Stimulated activated CD4-positive, alpha-beta T cell treated with anti-CD3 and anti-CD28 coated beads, Interleukin-2, amount 100 ng/mL, for 4 hours (primary cell): ENCODE data around the gene MIGA2.
"Not testable (repeated sequence)": the region's sequence is repeated elsewhere in the genome, so short reads cannot be mapped to it uniquely, and the experiment has no call there.

Source experiments
- DNase-seq: peaks from one replicate; pipeline ENCODE4 v3.0.0-alpha.2; 2020; ENCODE audit warnings: low read depth

Gene MIGA2

DNA sequence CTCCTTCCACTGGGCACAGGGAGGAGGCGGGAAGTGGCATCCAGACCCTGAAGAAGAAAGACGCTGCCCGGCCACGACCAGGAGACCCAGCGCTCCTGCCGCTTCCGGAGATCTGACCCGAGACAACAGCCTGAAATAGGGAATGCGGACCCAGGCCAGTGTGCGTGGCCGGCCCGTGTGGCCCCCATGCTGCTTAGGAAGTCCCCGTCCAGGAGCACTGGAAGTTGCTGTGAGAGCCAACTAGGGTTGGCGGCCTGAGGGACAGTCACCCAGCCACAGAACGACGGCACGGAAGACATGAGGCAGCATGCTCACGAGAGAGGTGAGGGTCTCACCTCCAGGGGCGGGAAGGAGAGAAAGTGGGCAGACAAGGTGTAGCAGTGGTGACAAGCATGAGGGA lies 25.3 kb upstream of the MIGA2 start:
- no peak for DNase-seq

DNA sequence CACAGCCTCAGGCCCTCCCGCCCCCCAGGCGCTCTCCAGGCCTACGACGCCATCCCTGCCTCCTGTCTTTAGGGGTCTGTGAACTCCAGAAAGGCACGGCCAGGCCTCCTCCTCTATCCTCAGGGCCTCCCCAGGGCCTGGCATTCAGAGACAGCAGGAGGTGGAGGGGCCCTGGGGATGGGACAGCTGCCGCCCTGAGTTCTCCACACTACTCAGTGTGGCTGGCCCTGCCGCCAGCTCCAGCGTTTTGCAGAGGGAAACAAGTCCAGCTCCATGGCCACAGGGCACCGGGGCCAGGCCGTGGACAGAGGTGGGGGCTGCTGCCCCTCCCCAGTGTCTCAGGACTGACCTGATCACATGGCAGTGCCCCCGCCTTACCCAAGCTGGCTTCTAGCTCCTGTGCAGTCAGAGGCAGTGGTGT lies 24.7 kb upstream of the MIGA2 start:
- no peak for DNase-seq

DNA sequence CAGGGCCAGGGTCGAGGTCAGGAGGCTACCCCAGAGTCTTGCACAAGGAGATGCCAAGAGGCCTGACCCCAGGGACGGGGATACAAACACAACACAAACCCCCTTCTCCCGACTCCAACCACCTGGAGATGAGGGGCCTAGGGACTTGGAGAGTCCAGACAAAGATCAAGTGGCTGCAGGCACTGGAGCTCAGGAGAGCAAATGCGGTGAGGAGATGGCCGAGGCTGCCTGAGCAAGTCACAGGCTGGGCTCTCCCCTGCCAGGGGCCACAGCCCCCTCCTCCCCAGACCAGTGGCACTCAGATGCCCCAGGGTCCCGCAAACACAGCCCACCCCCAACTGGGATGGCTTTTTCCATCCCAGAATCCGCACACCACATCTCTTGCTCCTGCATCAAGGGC lies 24.1 kb upstream of the MIGA2 start:
- DNase-seq, result no peak

DNA sequence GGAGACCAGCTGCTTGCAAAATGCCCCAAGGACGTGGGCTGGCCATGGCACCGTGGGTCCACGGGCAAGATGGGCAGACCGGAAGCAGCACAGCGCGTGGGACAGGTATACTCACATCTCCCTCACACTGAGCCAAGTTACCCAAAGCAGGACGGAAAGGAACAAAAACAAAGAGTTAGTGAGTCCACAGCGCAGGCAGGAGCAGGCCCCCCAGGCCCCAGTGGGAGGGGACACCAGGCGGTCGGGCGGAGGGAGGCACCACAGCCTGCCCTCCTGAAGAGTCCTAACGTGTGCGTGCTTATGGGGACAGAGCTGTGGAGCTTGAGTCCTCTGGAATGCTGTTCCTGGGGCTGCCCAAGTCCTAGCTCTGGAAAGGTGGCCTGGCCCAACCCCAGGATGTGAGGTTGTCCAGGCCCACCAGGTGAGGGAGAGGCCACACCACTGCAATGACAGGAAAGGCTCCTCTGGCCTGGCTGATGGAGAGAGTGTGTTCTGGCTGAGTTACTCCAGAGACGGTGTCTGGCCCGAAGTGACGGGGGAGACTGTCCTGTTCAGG lies 23.5 kb upstream of the MIGA2 start:
- no peak for DNase-seq

DNA sequence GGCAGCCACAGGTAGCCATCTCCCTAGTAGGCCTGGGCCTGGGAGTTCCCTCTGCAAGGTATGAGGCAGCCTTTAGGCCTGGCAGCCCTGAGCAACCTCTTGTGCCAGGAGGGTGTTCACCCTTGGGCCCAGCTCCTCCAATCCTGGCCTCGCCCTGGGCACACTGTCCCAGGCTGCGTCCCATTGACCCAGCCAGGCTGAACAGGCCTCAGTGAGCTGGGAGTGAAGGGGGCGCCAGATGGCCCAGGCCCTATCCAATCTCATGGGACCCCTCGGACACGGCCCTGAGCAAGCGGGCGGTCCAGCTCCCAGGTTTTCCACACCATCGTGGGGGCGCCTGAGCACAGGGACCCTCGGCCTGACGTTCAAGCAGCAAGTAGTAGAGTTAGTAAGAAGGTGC lies 22.8 kb upstream of the MIGA2 start:
- DNase-seq, result no peak

DNA sequence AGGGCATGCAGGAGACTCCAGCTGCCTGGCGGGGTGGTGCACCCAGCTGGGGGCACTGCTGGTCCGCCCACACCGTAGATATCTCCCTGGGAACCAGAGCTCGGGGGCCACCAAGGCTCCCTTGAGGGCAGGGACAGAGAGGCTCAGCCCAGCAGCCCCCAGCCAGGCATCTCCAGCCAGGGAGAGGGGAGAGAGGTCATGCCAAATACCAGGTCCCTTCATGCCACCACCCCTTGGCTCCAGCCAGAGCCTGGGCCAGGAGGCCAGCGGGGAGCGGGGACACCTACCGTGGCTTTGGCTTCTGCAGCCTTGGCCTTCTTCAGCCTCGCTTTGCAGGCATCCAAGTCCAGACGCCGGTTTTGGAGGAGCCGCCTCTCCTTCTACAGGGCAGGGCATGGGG lies 22.3 kb upstream of the MIGA2 start:
- no peak for DNase-seq

DNA sequence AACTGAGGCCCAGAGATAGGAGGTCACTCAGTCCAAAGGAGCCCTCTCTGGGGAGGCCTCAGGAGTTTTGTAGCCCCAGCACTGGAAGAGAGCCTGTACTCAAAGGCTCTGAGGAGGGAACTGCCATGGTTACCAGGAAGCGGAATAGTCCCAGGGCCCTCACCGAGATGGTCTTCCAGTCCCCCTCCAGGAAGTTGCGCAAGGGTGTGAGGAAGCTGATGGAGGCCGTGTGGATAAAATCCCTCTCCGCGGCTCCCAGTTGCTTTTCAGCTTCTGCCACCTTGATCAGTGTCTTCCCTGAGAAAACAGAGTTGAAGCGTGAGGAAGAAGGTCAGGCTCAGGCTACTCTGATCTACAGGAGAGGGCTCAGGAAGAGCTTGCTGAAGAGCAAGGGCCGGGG lies 21.8 kb upstream of the MIGA2 start:
- DNase-seq, result no peak

DNA sequence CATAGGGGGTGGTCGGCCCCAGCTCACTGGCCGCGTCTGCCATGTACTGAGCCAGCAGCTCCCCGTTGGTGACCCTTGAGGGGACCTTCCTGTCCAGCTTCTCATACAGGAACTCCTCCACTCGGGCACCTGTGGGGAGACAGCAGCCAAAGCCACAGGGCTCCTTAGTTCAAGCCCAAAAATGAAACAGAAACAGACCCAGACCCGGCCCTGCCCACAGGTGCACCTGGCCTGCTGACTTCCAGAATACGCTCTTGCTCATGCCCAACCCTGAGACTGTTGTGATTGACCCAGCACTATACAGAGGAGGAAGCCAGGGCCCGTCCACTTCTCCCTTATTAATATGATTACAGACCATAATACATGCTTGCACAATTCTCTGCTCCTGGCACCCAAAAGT lies 15.3 kb upstream of the MIGA2 start:
- no peak for DNase-seq

DNA sequence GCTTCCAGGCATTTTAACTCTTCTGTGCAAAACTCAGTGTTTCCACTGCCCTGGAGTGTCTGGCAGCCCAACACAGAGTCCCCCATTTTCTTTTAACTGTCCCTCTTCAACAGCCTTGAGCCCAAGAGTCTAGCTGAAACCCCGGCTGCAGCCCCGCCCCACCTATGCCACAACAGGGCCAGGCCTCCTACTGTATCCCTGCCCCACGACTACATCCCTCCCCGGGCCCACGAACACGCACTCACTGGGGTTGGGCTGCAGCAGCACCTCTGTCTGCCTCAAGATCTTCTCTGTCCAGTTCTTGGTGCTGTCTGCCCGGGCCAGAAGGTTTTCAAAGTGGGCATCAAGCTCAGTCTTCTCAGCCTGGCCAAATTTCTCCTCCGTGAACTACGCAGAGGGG lies 14.4 kb upstream of the MIGA2 start:
- DNase-seq, result no peak

DNA sequence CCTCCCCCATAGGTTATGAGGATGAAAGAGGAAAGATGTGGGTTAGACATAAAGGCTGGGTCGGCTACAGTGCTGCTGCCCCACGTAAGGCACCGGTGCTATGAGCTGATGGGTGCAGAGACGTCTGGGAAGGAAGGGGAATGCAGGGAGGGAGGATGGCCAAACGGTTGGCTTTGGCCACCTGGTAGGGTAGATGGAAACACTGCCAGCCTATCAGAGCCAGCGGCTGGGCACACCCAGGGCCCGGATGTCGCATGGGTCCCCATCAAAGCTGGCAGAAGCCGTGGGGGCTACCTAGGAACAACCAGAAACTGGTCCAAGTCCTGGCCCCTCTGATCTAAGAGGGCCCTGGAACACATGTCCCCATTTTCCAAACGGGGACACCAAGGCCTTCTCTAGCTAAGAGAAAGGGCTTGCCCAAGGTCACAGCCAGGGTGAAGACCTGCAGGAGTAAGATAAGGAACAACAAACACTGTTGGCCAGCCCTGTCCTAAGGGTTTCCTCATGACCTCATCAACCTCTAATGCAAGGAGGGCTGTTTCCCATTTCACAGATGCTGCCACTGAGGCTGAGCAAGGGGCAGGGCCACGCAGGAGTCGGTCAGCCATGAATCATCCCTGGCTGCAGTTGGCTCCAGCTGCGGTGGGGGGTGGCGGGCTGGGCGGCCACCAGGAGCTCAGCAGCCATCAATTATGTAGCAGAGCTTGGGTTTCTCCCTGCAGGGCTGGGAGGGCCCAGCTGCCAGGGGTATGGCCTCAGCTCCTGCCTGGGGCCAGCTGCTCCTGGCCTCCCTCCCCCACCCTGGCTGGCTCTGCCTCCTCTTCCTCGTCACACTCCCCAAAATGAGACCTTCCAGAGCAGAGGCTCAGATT lies 13.2 kb upstream of the MIGA2 start:
- no peak for DNase-seq

DNA sequence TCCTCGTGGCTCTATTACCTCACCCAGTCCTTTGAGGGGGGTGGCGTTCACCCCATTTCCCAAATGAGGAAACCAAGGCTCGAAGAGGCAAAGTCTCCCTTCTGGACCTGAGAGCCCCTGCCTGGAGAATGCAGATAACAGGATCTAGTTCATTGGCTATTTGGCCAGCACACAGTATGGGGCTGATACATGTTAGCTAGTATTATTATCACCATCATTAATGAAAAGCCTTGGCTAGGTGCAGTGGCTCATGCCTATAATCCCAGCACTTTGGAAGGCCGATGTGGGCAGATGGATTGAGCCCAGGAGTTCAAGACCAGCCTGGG lies 12.6 kb upstream of the MIGA2 start:
- no peak for DNase-seq

DNA sequence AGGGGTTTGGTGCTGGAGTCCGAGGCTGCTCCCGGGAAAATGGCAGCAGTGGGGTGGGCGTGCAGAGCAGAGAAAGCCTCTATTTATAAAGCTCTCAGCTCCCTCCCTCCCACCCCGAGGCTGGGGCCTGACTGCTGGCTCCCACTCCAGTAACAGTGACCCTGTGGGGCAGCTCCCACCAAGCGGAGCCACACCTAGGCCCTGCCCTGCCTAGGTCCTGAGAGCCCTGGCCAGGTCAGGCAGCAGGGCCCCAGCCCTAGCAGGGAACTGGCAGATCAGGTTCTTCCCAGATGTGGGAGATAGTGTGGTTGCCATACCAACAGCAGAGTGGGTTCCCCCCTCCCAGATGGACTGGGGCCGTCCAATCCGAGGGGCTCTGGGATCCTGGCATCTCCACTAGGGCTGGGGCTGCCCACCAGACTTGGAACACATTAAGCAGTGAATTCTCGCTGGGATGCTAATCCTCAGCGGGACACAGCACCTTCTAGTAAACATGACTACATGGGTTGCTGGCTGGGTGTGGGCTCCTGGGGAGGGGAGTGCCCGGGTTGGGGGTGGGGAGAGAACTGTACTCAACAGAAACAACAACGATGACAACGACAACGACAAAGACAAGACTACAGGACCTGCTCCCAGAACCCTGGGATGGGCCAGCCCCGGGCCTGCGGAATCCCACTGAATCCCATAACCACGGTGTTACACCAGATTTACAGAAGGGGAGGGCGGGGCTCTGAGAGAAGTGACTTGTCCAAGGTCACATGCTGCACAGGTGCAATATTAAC lies 9.8 kb upstream of the MIGA2 start:
- DNase-seq, result no peak

DNA sequence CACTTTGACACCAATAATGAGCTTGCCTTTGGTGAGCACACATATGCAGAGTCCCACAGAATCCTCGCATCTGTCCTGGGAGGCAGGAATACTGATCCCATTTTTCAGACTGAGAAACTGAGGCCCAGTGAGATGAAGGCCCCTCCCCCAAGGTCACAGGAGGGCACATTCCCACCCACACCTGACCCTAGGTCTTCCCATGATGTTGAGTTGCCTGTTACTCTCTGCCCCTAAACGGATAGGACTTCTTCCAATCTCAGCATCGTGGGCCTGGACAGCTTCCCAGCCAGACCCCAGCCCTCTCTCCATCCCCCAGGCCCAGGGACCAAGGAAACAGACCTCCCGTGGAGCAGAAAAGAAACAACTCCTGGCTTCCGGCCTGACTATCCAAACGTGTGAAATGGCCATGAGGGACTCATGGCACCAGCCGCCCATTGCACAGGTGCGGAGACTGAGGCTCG lies 9.2 kb upstream of the MIGA2 start:
- no peak for DNase-seq

DNA sequence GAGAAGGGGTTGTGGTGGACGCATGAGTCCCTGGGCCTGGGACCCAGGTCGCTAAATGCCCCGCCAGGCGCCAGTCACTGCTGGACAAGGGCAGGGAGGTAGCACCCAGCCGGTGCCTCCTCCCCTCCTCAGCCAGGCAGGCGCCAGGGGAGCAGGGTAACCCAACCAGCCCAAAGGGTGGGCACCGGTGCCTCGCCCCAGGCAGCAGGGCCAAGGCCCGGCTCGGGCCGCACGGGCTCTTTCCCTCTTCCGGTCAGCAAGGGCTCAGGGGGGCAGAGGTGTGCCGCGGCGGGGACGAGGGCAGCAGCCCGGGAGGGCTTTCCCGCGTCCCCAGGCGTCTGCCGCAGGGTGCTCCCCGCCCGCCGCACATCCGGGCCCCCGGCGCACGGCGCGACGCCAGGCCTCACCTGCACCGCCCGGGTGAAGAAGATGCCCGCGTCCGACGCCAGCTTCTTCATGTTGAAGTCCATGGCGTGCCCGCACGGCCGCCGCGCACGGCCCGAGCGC lies 8.7 kb upstream of the MIGA2 start:
- DNase-seq, result no peak

DNA sequence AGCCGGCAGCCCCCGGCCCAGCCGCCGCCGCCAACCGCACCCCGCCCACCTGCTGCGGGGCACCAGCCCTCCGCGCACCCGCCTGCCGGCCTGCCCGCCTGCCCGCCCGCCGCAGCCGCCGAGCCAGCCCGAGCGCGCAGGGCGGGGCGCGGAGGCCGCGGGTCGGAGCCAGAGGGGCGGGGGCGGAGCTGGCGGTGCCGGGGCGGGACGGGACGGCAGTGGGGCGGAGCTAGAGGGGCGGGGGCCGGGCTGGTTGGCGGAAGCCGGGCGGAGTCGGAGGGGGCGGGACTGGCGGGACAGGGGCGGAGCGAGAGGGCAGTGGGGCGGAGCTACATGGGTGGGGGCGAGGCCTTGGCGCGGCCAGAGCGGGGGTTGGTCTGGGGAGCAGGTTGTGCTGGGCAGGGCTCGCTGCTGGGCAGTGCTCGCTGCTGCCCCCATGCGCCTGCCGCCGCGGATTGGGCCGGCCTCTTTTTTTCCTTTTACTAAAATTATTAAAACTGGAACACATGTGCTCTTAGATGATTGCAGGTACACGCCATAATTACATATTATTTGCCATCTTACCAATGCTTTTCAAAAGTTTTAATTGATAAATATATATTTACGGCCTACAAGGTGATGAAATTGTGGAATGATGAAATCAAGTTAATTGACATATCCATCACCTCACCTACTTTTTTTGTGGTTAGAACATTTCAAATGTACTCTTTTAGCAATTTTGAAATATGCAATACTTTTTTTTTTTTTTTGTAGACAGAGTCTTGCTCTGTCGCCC lies 8.0 kb upstream of the MIGA2 start, which contains the start of gene SH3GLB2:
Gene SH3GLB2 (minus strand): TSS at position 140 of the 775 bp plus-strand sequence. CDS start 177 bp downstream, outside the sequence.
- DNase-seq, result peak; percentile 92

DNA sequence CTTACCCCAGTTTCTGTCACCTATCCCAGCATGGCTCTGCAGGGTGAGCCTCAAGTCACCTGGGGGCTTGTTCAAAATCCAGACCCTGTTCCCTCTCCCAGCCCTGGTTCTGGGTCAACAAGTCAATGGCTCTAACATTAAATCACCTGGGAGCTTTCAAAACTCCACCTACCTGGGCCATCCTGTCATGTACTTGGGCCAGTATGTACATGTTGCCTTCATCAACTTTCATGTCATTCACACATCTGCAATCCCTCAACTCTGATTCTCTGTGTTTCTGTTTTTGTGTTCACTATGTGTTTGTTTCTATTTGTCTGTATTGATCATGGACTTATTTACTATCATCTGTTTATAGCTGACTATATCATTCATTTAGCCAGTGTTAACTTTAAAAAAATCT lies 6.2 kb upstream of the MIGA2 start:
- no peak for DNase-seq

DNA sequence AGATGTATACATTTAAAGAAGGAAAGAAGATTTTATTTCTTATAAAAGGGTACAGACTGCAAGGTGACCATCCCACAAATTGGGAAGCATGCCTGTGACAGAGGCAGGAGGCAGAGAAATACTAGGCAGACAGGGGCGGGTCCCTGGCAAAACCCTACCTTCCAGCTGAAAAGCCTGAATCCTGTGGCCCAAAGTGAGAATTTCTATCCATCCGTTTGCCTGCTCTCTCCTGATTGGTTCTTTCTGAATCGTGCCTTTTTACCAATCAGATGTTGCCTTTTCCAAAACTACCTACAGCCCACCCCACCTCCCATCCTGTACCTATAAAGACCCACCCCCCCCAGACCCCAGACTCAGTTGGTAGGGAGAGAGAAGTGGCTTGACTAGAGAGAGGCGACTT lies 4.9 kb upstream of the MIGA2 start:
- no peak for DNase-seq

DNA sequence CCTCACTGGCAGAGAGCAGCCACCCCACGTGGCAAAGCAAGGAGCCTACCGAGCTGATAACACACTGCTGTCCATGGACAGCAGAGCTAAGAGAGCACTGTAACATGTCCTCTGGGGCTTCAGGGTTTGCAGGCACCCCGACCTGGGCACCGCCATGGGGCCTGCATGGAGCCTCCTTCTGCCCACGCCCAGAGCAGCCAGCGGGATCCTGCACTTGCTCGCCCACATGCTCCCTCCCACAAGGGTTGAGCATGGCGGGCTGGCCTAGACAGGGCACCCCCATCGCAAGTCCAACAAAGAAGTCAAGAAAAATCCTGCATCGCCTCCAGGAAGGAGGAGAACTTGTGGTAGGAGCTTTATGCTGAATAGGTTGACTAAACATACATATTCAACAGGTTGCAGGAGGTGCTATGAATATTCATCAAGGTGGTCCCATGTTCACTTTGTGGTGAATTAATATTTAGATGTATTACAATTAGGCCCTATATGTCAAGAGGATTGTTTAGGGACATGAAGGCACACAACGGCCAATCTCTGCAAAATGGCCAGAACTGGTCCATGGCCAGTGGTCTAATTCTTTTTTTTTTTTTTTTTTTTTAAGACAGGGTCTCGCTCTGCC lies 3.8 kb upstream of the MIGA2 start:
- DNase-seq, result no peak

DNA sequence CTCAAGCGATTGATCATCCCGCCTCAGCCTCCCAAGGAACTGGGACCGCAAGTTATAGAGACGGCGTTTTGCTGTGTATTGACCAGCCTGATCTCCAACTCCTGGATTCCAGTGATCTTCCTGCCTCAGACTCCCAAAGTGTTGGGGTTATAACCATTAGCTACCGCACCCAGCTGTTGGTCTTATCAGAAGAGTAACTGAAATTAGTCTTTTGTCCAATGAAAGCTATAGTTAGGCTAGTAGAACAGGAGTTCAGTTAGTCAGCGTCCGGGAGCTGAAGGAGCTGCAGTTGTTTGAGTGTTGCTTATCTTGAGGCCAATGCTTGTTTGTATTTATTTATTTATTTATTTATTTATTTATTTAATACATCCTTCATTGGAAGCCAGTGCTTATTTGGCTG lies 3.2 kb upstream of the MIGA2 start:
- no peak for DNase-seq

DNA sequence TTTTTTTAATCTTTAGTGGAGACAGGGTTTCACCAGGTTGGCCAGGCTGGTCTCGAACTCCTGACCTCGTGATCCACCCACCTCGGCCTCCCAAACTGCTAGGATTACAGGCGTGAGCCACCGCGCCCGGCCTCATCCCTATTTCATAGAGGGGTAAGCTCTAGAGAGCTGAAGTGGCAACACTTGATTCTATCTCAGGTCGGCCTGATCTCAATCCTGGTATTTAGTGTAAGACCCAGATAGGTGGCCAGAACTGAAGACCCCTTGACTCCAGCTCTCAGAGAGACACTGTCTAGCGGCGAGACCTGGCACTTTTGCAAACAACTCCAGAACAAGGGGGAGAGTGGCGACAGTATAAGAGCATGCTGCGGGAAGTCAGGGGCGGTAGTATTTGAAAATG lies 588 bp upstream of the MIGA2 start:
- not testable (repeated sequence) for DNase-seq

DNA sequence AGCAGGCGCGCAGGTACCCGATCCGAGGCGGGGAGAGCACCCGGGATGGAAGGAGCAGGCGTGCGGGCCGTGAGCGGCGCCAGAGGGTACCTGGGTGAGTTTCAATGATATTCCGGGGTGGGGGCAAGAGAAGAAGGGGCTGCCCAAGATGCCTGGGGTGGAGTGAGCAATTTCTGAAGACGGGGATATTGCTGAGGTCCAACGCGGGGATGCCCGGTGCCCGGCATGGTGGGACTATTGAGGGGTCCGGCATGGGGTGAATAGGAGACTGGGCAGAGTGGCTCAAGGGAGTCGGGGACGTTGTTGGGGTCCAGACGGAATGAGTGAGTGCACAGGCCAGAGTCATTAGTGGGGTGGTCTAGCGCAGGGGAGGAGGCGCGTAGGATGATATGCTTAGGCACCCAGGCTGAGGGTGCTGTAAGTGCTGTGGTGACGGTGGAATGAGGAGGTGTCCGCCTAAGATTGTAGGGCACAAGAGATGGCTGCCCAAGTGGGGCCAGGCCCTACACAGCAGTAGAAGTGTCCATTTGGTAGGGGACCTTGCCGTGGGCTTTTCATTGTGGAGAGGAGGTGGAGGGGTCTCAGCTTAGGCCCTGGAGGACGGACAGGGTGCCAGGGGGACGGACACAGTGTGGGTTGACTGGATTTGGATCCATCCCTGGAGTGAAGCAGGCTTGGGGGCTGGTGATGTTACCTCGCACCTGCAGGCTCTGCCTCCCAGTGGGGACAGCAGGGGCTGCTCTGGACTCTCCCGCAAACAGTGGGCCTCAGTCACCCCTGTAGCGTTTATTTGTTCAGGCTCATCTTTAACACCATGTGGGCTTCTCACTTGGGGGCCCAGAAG lies 719 bp downstream of the MIGA2 start:
- no peak for DNase-seq
